Fibroblast of lung (primary cell): Measurements from ENCODE around the gene EIF4H. TPM values are rescaled to one million over a fixed set of nuclear protein-coding genes. Genes with fewer than 3 reads are reported as not detected.

Experiments
- DNase-seq, 2 donors: peaks; one replicate each; pipeline versions ENCODE4 v3.0.0 to v3.0.0-alpha.2; 2010; ENCODE audit warnings: low read depth in 2 of 2
- H2AFZ ChIP-seq: 2 replicates; pipeline ENCODE4 v1.5.1; 2012; ENCODE audit warnings: low read length, control low read depth, inconsistent platforms
- H3K27ac ChIP-seq: 2 replicates; pipeline ENCODE4 v1.5.1; 2011; ENCODE audit warnings: low read length, control low read depth; ENCODE audit not compliant: insufficient read depth
- H3K27me3 ChIP-seq: 2 replicates; pipeline ENCODE4 v1.5.1; 2011; ENCODE audit warnings: mild to moderate bottlenecking, low read length; ENCODE audit not compliant: control insufficient read depth, insufficient read depth
- H3K36me3 ChIP-seq: 2 replicates; pipeline ENCODE4 v1.5.1; 2011; ENCODE audit warnings: low read length; ENCODE audit not compliant: control insufficient read depth, insufficient read depth
- H3K4me1 ChIP-seq: 2 replicates; pipeline ENCODE4 v1.5.1; 2011; ENCODE audit warnings: low read length; ENCODE audit not compliant: control insufficient read depth, insufficient read depth; ENCODE audit errors: extremely low read depth
- H3K4me2 ChIP-seq: 2 replicates; pipeline ENCODE4 v1.5.1; 2011; ENCODE audit warnings: low read length, control low read depth; ENCODE audit not compliant: insufficient read depth; ENCODE audit errors: extremely low read depth
- H3K4me3 ChIP-seq, 4 experiments: fragments of 200-600 bp in 1 of 4; sonication (generic) in 1 of 4; replicated peaks in 1 of 4; 2 replicates each; pipeline ENCODE4 v1.5.1; 2011 to 2016; ENCODE audit warnings: low read length in 4 of 4, low read depth in 3 of 4, mild to moderate bottlenecking in 3 of 4, control low read depth in 2 of 4, inconsistent platforms in 1 of 4, mixed read lengths in 1 of 4; ENCODE audit not compliant: insufficient read depth in 1 of 4; ENCODE audit errors: control extremely low read depth in 1 of 4
- H3K79me2 ChIP-seq: 2 replicates; pipeline ENCODE4 v1.5.1; 2012; ENCODE audit warnings: mild to moderate bottlenecking, low read length, inconsistent platforms; ENCODE audit not compliant: control insufficient read depth, insufficient read depth
- H3K9ac ChIP-seq: 2 replicates; pipeline ENCODE4 v1.5.1; 2011; ENCODE audit warnings: mild to moderate bottlenecking, low read length, control low read depth; ENCODE audit not compliant: insufficient read depth
- H3K9me3 ChIP-seq: 2 replicates; pipeline ENCODE4 v1.5.1; 2012; ENCODE audit warnings: low read depth, low read length; ENCODE audit not compliant: control insufficient read depth, insufficient read depth
- H4K20me1 ChIP-seq: 2 replicates; pipeline ENCODE4 v1.5.1; 2011; ENCODE audit warnings: low read length; ENCODE audit not compliant: control insufficient read depth, insufficient read depth; ENCODE audit errors: extremely low read depth
- EZH2 ChIP-seq: IDR thresholded peaks from 2 replicates; pipeline ENCODE4 v1.5.1; 2012; ENCODE audit warnings: low read length, control low read depth, mild to moderate bottlenecking; ENCODE audit errors: missing control alignments
- polyA plus RNA-seq, 2 donors: library from polyadenylated mRNA; depleted of rRNA in 1 of 2; stranded (reverse) in 1 of 2; unstranded in 1 of 2; fragments of >200 nt; gene quantifications; 2 replicates each; pipeline ENCODE4 v1.2.1, GENCODE V29; 2011 to 2012; ENCODE audit warnings: missing spikeins in 1 of 2
- total RNA-seq: library from RNA; depleted of rRNA; stranded (reverse); fragments of >200 nt; gene quantifications from 2 replicates; pipeline ENCODE4 v1.2.1, GENCODE V29; 2014
- TF ChIP-seq, protein P1 (sequence below), 2 donors: IDR thresholded peaks in 1 of 2; conservative IDR thresholded peaks in 1 of 2; 1 replicate in 1 of 2; 2 replicates in 1 of 2; pipeline ENCODE4 v1.5.1; 2011 to 2012; ENCODE audit warnings: low read length in 2 of 2, control low read depth in 1 of 2, inconsistent platforms in 1 of 2, low read depth in 1 of 2, mild to moderate bottlenecking in 1 of 2

The EIF4H gene
- total and polyA plus RNA-seq, 2 donors (not counting 1 experiment from before 2014, with no cell fraction given), result 292 to 361 TPM

DNA sequence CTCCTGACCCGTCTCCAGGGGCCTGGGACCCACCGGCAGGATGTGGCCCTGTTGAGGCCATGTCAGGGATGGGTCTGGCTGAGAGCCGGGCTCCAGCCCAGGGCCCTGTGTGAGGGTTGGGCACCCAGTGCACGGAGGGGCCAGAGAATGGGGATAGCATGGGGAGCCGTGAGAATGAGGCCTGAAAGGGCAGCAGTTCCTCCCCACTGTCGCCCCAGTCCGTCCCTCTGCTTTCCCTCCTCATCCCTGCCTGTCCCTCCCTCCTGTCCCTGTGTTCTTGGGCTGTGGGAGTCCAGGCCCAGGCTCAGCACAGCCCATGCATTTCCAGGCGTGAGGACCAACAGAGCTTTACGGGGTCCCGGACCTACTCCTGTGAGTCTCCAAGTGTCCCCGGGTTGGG, 45.3 kb downstream of the EIF4H start:
- H4K20me1 ChIP-seq, result no peaks in the 10 kb centered on the region
- DNase-seq, result no peak
- H3K9ac ChIP-seq, result no peak overlapping the region
- TF ChIP-seq, protein P1, sequence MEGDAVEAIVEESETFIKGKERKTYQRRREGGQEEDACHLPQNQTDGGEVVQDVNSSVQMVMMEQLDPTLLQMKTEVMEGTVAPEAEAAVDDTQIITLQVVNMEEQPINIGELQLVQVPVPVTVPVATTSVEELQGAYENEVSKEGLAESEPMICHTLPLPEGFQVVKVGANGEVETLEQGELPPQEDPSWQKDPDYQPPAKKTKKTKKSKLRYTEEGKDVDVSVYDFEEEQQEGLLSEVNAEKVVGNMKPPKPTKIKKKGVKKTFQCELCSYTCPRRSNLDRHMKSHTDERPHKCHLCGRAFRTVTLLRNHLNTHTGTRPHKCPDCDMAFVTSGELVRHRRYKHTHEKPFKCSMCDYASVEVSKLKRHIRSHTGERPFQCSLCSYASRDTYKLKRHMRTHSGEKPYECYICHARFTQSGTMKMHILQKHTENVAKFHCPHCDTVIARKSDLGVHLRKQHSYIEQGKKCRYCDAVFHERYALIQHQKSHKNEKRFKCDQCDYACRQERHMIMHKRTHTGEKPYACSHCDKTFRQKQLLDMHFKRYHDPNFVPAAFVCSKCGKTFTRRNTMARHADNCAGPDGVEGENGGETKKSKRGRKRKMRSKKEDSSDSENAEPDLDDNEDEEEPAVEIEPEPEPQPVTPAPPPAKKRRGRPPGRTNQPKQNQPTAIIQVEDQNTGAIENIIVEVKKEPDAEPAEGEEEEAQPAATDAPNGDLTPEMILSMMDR (conservative IDR thresholded peaks at IDR 0.05 in 1 of 2, IDR thresholded peaks at IDR 0.05 in 1 of 2; ENCODE audit: low read depth in 1 of 2, low read length in 2 of 2), result no peak
- no peak for TF ChIP-seq EZH2
- no peaks in the 10 kb centered on the region for H3K36me3 ChIP-seq
- no peaks in the 10 kb centered on the region for H3K9me3 ChIP-seq
- no peak overlapping the region for H3K27ac ChIP-seq
- no peaks in the 10 kb centered on the region for H3K27me3 ChIP-seq
- no peak overlapping the region for H2AFZ ChIP-seq
- H3K4me1 ChIP-seq, result no peaks in the 10 kb centered on the region
- no peak overlapping the region for H3K4me2 ChIP-seq
- H3K79me2 ChIP-seq, result no peaks in the 10 kb centered on the region
- H3K4me3 ChIP-seq, result no peak overlapping the region

DNA sequence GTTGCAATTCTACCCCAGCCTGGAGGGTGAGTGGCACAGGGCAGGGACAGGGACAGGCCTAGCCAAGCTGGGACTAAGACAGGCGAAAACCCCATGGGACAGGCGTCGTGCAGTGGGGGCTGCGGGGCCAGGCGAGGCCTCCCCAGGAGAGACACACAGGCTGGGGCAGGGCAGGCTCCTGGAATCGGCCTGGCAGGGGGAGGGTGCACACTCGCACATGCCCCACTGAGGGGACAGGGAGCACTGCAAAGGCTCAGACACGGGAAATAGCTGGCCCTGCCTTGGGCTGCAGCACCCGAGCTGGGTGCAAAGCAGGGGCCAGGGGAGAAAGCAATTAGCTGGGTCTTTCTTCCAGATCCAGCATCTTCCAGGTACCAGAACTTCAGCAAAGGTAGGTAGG, 46.1 kb downstream of the EIF4H start:
- Histone ChIP-seq H3K79me2 (no peaks in the 10 kb centered on the region), H2AFZ (no peak overlapping the region), H3K9ac (no peak overlapping the region), H3K27me3 (no peaks in the 10 kb centered on the region), H3K4me2 (no peak overlapping the region), H3K9me3 (no peaks in the 10 kb centered on the region), H3K4me1 (no peaks in the 10 kb centered on the region), H3K4me3 (no peak overlapping the region), H3K27ac (no peak overlapping the region), H3K36me3 (no peaks in the 10 kb centered on the region), H4K20me1 (no peaks in the 10 kb centered on the region)
- no peak for DNase-seq
- TF ChIP-seq EZH2, result no peak
- TF ChIP-seq, protein P1 (conservative IDR thresholded peaks at IDR 0.05 in 1 of 2, IDR thresholded peaks at IDR 0.05 in 1 of 2; ENCODE audit: low read depth in 1 of 2, low read length in 2 of 2), result no peak

DNA sequence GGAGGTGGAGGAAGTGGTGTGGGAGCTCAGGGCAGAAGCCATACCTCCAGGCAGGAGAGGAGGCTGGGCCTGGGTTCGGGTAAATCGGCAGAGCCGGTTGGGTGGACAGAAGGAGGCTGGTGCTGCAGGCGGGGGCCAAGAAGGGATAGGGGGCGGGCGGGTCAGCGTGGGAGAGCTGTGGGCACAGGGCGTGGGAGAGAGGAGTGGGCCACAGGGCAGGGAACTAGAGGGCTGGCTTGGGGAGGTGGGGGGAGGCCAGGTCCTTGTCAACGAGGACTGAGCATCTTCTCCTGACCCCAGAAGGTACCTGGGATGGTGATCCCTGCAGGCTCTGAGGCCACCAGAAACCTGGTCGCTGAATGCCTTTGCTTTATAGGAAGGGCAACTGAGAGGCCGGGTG, 47.6 kb downstream of the EIF4H start:
- no peaks in the 10 kb centered on the region for H3K27me3 ChIP-seq
- H3K4me3 ChIP-seq, result no peak overlapping the region
- DNase-seq, result no peak
- H3K36me3 ChIP-seq, result no peaks in the 10 kb centered on the region
- H3K9me3 ChIP-seq, result no peaks in the 10 kb centered on the region
- TF ChIP-seq EZH2, result no peak
- TF ChIP-seq, protein P1 (conservative IDR thresholded peaks at IDR 0.05 in 1 of 2, IDR thresholded peaks at IDR 0.05 in 1 of 2; ENCODE audit: low read depth in 1 of 2, low read length in 2 of 2), result no peak
- no peak overlapping the region for H3K9ac ChIP-seq
- H3K4me2 ChIP-seq, result no peak overlapping the region
- no peak overlapping the region for H3K27ac ChIP-seq
- no peak overlapping the region for H2AFZ ChIP-seq
- no peaks in the 10 kb centered on the region for H3K4me1 ChIP-seq
- H4K20me1 ChIP-seq, result no peaks in the 10 kb centered on the region
- no peaks in the 10 kb centered on the region for H3K79me2 ChIP-seq
